Stimulated activated CD8-positive, alpha-beta memory T cell treated with anti-CD3 and anti-CD28 coated beads, Interleukin-15, amount 100 ng/mL, for 24 hours (primary cell): ENCODE results near the gene LAG3.
"Not testable (repeated sequence)": the region's sequence is repeated elsewhere in the genome, so short reads cannot be mapped to it uniquely, and the experiment has no call there.

Experiments
- DNase-seq: peaks from one replicate; pipeline ENCODE4 v3.0.0-alpha.2; 2020; ENCODE audit warnings: low read depth

LAG3 gene

GRCh38 chr12:6772331-6772695, at the start of gene LAG3:
TSS of gene LAG3 (plus strand) at chr12:6772520. CDS start at chr12:6772853, 333 bp downstream.
- DNase-seq, result peak; percentile 32

- no peak for DNase-seq
These were observed 49.5 kb upstream of the LAG3 start for GRCh38 chr12:6722863-6723262.

- peak; percentile 82 for DNase-seq
These were observed 48.5 kb upstream of the LAG3 start, which contains the start of gene COPS7A for GRCh38 chr12:6723607-6724408. TSS of gene COPS7A (plus strand) at chr12:6724046. CDS start at chr12:6724657, 611 bp downstream.

GRCh38 chr12:6724409-6724797, 47.9 kb upstream of the LAG3 start:
- peak; percentile 16 for DNase-seq

GRCh38 chr12:6725350-6725749, 47.0 kb upstream of the LAG3 start:
- no peak for DNase-seq

- DNase-seq, result no peak
These were observed 43.1 kb upstream of the LAG3 start for GRCh38 chr12:6729186-6729585.

- no peak for DNase-seq
These were observed 42.2 kb upstream of the LAG3 start for GRCh38 chr12:6730169-6730568.

- DNase-seq, result no peak
These were observed 37.6 kb upstream of the LAG3 start for GRCh38 chr12:6734506-6735387.

GRCh38 chr12:6735448-6736191, 36.7 kb upstream of the LAG3 start:
- DNase-seq, result no peak

- no peak for DNase-seq
These were observed 35.6 kb upstream of the LAG3 start for GRCh38 chr12:6736754-6737153.

- not testable (repeated sequence) for DNase-seq
These were observed 30.2 kb upstream of the LAG3 start for GRCh38 chr12:6742080-6742479.

- no peak for DNase-seq
These were observed 29.5 kb upstream of the LAG3 start for GRCh38 chr12:6742834-6743233.

- DNase-seq, result not testable (repeated sequence)
These were observed 29.0 kb upstream of the LAG3 start for GRCh38 chr12:6743300-6743699.

GRCh38 chr12:6745741-6746525, 26.4 kb upstream of the LAG3 start:
- no peak for DNase-seq

- no peak for DNase-seq
These were observed 25.1 kb upstream of the LAG3 start for GRCh38 chr12:6747216-6747615.

- DNase-seq, result no peak
These were observed 23.6 kb upstream of the LAG3 start for GRCh38 chr12:6748761-6749160.

- DNase-seq, result no peak
These were observed 21.8 kb upstream of the LAG3 start for GRCh38 chr12:6750506-6750905.

GRCh38 chr12:6751767-6752166, 20.6 kb upstream of the LAG3 start:
- no peak for DNase-seq

GRCh38 chr12:6752167-6752920, 20.0 kb upstream of the LAG3 start:
- no peak for DNase-seq

GRCh38 chr12:6752921-6753771, 19.2 kb upstream of the LAG3 start, which contains the start of gene MLF2:
TSS of gene MLF2 (minus strand) at chr12:6753141. CDS start at chr12:6752334, 807 bp downstream.
- DNase-seq, result peak; percentile 91
